Measurements from ENCODE around the gene UBE2D3. TPM values are rescaled to one million over a fixed set of nuclear protein-coding genes. Genes with fewer than 3 reads are reported as not detected.

Gene UBE2D3
- total and polyA plus RNA-seq, 2 of the 4 experiments (the other 2 are of a cell fraction), result 233 to 387 TPM

DNA sequence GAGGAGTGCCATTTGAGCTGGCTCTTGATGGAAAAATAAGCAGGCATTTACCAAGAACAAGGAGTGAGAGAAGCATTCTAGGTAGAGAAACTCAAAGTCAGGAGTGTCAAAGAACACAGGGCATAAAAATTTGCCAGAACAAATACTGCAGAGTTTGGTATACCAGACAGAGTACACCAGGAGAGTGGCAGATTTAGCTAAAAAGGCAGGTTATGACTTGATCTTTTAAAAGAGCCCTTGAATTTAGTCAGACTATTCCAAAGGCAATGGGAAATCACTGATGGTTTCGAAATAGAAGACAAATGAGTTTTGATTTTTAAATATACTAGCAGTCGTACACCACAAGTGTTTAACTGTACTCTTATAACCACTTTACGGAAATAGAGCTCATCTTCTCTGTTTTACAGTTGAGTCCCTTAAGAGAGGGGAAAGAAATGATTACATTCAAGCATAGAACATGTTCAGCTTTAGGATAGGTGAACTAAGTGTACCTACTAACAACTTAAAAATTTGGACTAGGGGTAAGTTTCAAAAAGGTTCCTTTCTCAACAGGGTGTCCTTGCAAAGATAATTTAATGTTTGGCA lies 10.2 kb downstream of the UBE2D3 start:
- H3K36me3 ChIP-seq (ENCODE audit: control insufficient read depth, insufficient read depth, low read length), result peaks cover 6% of the 10 kb centered on the region
- no peak overlapping the region for H2BK15ac ChIP-seq (ENCODE audit: low read depth, low read length)
- no TSS peak for BruUV-seq (replicated peaks)
- no peak overlapping the region for H2AK5ac ChIP-seq (ENCODE audit: low read depth, low read length)
- H4K8ac ChIP-seq (ENCODE audit: low read depth in 2 of 2, low read length in 2 of 2), result no peak overlapping the region
- DNase-seq (no peak), ATAC-seq (ENCODE audit: low read depth) (no peak)
- no peaks in the 10 kb centered on the region for H3K9me3 ChIP-seq (ENCODE audit: control insufficient read depth, insufficient read depth, low read length)
- WGBS, 2 experiments (ENCODE audit: extremely low coverage in 2 of 2, insufficient read length in 1 of 2), result no CpG with 5 or more reads among the region's 3 CpGs
- H3K14ac ChIP-seq (replicated peaks; ENCODE audit: low read depth, low read length), result no peak overlapping the region
- ChIA-PET CTCF (interaction anchor here (1.0 kb wide), 1 partner anchor 196 kb away, joined by 3 read pairs; no protein-coding TSS in a partner anchor), POLR2A (ENCODE audit: unreplicated experiment) (interaction anchor here (0.8 to 1.2 kb wide), 3 partner anchors 9 to 11 kb away, joined by 3 read pairs; no protein-coding TSS in a partner anchor)
- H3K56ac ChIP-seq (ENCODE audit: extremely low read depth, insufficient read depth, low read length), result no peak overlapping the region
- no peak overlapping the region for H3K18ac ChIP-seq (ENCODE audit: low read depth, low read length)
- H3K27me3 ChIP-seq (ENCODE audit: control insufficient read depth, insufficient read depth, low read length), result no peaks in the 10 kb centered on the region
- no peak overlapping the region for H3K4ac ChIP-seq (ENCODE audit: low read depth, low read length)
- intact Hi-C loops (cut with micrococcal nuclease), result loop anchor here (2.0 kb wide), 1 partner anchor 56 kb away; the partner anchor contains the start of gene MANBA
- H3K4me2 ChIP-seq (ENCODE audit: low read depth, low read length), result peak overlapping the region; percentile 38; the same call in 1 of the 2 replicates
- no peak overlapping the region for H4K91ac ChIP-seq (ENCODE audit: insufficient read depth, low read depth, low read length)
- peaks cover 2% of the 10 kb centered on the region; the same call in 1 of the 2 replicates for H3K4me1 ChIP-seq (ENCODE audit: control insufficient read depth, insufficient read depth, low read length)
- H3K23ac ChIP-seq (ENCODE audit: low read depth, low read length), result no peak overlapping the region
- H2AK9ac ChIP-seq (replicated peaks; ENCODE audit: low read depth, low read length, poor library complexity), result no peak overlapping the region
- H3K27ac ChIP-seq (ENCODE audit: insufficient read depth, low read length), result no peak overlapping the region; the same call in 1 of the 2 replicates
- H3K79me1 ChIP-seq (ENCODE audit: low read depth in 1 of 2, low read length in 2 of 2), result peaks cover 0 to 24% of the 10 kb centered on the region in 2 experiments; a peak in 2 of 4 replicates
- H2BK120ac ChIP-seq (ENCODE audit: low read depth, low read length), result no peak overlapping the region
- H3K9ac ChIP-seq (ENCODE audit: low read depth, low read length), result no peak overlapping the region
- in situ Hi-C loops (cut with MboI; ENCODE audit: low sequenced_read_pairs), result no loop called here
- no peak overlapping the region for H4K5ac ChIP-seq (ENCODE audit: low read depth, low read length)
- dilution Hi-C loops (cut with HindIII; ENCODE audit: low sequenced_read_pairs, unreplicated experiment), result no loop called here
- H2BK5ac ChIP-seq (ENCODE audit: low read depth, low read length, poor library complexity, severe bottlenecking), result peak overlapping the region; percentile 7
- peaks cover 96% of the 10 kb centered on the region for H4K20me1 ChIP-seq (ENCODE audit: insufficient read depth, low read length)
- TF ChIP-seq, protein P1, sequence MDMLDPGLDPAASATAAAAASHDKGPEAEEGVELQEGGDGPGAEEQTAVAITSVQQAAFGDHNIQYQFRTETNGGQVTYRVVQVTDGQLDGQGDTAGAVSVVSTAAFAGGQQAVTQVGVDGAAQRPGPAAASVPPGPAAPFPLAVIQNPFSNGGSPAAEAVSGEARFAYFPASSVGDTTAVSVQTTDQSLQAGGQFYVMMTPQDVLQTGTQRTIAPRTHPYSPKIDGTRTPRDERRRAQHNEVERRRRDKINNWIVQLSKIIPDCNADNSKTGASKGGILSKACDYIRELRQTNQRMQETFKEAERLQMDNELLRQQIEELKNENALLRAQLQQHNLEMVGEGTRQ (IDR thresholded peaks at IDR 0.05; ENCODE audit: low read depth, low read length), result no peak
- no peak overlapping the region for H3K4me3 ChIP-seq (ENCODE audit: insufficient read depth, low read depth, low read length)
- H2BK20ac ChIP-seq (ENCODE audit: low read depth, low read length), result no peak overlapping the region
- H2AFZ ChIP-seq (replicated peaks; ENCODE audit: low read length, poor library complexity), result no peak overlapping the region
- peaks cover 8% of the 10 kb centered on the region; the same call in 1 of the 2 replicates for H3K9me1 ChIP-seq (ENCODE audit: insufficient read depth, low read length)

Data from IMR-90 (cell line).